Measurements from ENCODE around the gene OAS3.

DNA sequence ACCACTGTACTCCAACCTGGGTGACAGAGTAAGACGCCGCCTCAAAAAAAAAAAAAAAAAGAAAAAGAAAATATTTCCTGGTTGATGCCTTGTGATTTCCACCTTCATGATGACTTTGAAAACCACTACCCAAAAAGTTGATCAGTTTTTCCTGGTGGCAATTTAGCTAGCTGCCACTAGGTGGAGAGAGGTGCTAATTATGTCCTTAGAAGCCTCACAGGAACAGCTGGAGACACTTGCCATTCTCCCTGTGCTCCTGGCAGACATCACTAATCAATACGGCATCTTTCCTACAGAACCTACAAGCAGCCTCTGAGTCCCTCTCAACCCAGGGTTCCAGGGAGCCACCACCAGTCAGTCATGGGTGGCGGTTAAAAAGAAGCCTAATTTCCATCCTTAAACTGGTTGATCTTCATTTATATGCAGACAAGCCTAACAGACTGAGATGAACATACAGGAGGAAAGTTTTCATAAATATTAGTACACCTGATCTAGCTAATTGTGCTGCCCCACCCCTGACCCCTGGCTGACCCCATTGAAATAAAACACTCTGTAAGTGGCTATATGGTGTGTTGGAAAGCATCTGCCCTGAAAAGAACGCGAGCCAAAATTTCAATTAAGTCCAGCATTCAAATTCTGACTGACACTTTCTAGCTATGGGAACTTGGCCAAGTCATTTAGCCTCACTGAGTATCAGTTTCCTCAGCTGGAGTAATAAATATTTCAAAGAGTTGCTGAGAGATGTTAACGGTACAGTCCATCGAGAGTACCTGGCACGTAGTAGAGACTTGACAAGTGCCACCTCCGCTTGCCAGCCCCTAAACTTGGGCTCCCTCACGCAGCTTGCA is 37.8 kb upstream of the OAS3 start:
- TF ChIP-seq POLR2A (IDR thresholded peaks at IDR 0.05; ENCODE audit: low read depth, low read length), result no peak
- TF ChIP-seq, protein P1, sequence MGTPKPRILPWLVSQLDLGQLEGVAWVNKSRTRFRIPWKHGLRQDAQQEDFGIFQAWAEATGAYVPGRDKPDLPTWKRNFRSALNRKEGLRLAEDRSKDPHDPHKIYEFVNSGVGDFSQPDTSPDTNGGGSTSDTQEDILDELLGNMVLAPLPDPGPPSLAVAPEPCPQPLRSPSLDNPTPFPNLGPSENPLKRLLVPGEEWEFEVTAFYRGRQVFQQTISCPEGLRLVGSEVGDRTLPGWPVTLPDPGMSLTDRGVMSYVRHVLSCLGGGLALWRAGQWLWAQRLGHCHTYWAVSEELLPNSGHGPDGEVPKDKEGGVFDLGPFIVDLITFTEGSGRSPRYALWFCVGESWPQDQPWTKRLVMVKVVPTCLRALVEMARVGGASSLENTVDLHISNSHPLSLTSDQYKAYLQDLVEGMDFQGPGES (IDR thresholded peaks at IDR 0.05), result no peak
- TF ChIP-seq JUND (IDR thresholded peaks at IDR 0.05; ENCODE audit: low read depth, low read length), result no peak
